Measurements from ENCODE around the gene NFU1.
"Not testable (repeated sequence)": the region's sequence is repeated elsewhere in the genome, so short reads cannot be mapped to it uniquely, and the experiment has no call there.

Gene NFU1

GRCh38 chr2:69428981-69429380 is 8.3 kb downstream of the NFU1 start:
- Histone ChIP-seq H3K4me3 (ENCODE audit: low read depth in 1 of 2, low read length in 2 of 2) (no peak overlapping the region), H3K79me2 (ENCODE audit: insufficient read depth, low read length) (peaks cover 8% of the 10 kb centered on the region), H3K4me2 (ENCODE audit: insufficient read depth, low read length) (no peak overlapping the region), H3K36me3 (ENCODE audit: insufficient read depth, low read length) (peaks cover 37% of the 10 kb centered on the region), H3K9me3 (ENCODE audit: insufficient read depth, low read length, severe bottlenecking) (no peaks in the 10 kb centered on the region), H3K4me1 (ENCODE audit: insufficient read depth, low read length) (no peaks in the 10 kb centered on the region), H3K27me3 (ENCODE audit: insufficient read depth, low read length, poor library complexity) (no peaks in the 10 kb centered on the region), H4K20me1 (ENCODE audit: insufficient read depth, low read length) (no peaks in the 10 kb centered on the region), H3K27ac (ENCODE audit: low read length) (no peak overlapping the region), H2AFZ (ENCODE audit: low read depth, low read length) (no peak overlapping the region), H3K9ac (ENCODE audit: low read depth, low read length) (no peak overlapping the region)
- DNase-seq (no peak), ATAC-seq (ENCODE audit: insufficient read depth, low read depth) (no peak)
- TF ChIP-seq CTCF (IDR thresholded peaks at IDR 0.05; ENCODE audit: borderline replicate concordance, extremely low read depth, low read length, poor library complexity, severe bottlenecking): no peak

- Histone ChIP-seq H3K27ac (ENCODE audit: low read length) (no peak overlapping the region), H3K4me3 (ENCODE audit: low read depth in 1 of 2, low read length in 2 of 2) (no peak overlapping the region), H3K27me3 (ENCODE audit: insufficient read depth, low read length, poor library complexity) (no peaks in the 10 kb centered on the region), H4K20me1 (ENCODE audit: insufficient read depth, low read length) (no peaks in the 10 kb centered on the region), H3K4me1 (ENCODE audit: insufficient read depth, low read length) (no peaks in the 10 kb centered on the region), H3K36me3 (ENCODE audit: insufficient read depth, low read length) (peaks cover 53% of the 10 kb centered on the region), H2AFZ (ENCODE audit: low read depth, low read length) (no peak overlapping the region), H3K9ac (ENCODE audit: low read depth, low read length) (no peak overlapping the region), H3K79me2 (ENCODE audit: insufficient read depth, low read length) (0 out of 2 replicates have a peak, but pooled peaks cover 3% of the 10 kb centered on the region), H3K9me3 (ENCODE audit: insufficient read depth, low read length, severe bottlenecking) (no peaks in the 10 kb centered on the region), H3K4me2 (ENCODE audit: insufficient read depth, low read length) (no peak overlapping the region)
- TF ChIP-seq EZH2 (IDR thresholded peaks at IDR 0.05; ENCODE audit: borderline replicate concordance, low read depth, low read length, severe bottlenecking): no peak
- TF ChIP-seq CTCF (IDR thresholded peaks at IDR 0.05; ENCODE audit: borderline replicate concordance, extremely low read depth, low read length, poor library complexity, severe bottlenecking): no peak
- DNase-seq (no peak), ATAC-seq (ENCODE audit: insufficient read depth, low read depth) (no peak)
Observed at GRCh38 chr2:69424419-69424818, 12.8 kb downstream of the NFU1 start.

- no peak overlapping the region for H2AFZ ChIP-seq (ENCODE audit: low read depth, low read length)
- ATAC-seq (ENCODE audit: insufficient read depth, low read depth): no peak
- 0 out of 2 replicates have a peak, but pooled peaks cover 3% of the 10 kb centered on the region for H3K79me2 ChIP-seq (ENCODE audit: insufficient read depth, low read length)
- no peak overlapping the region for H3K4me3 ChIP-seq (ENCODE audit: low read depth in 1 of 2, low read length in 2 of 2)
- H3K27ac ChIP-seq (ENCODE audit: low read length): no peak overlapping the region
- H3K4me2 ChIP-seq (ENCODE audit: insufficient read depth, low read length): no peak overlapping the region
- peaks cover 53% of the 10 kb centered on the region for H3K36me3 ChIP-seq (ENCODE audit: insufficient read depth, low read length)
- H3K9ac ChIP-seq (ENCODE audit: low read depth, low read length): no peak overlapping the region
- no peaks in the 10 kb centered on the region for H3K4me1 ChIP-seq (ENCODE audit: insufficient read depth, low read length)
- no peaks in the 10 kb centered on the region for H4K20me1 ChIP-seq (ENCODE audit: insufficient read depth, low read length)
- no peaks in the 10 kb centered on the region for H3K27me3 ChIP-seq (ENCODE audit: insufficient read depth, low read length, poor library complexity)
- no peaks in the 10 kb centered on the region for H3K9me3 ChIP-seq (ENCODE audit: insufficient read depth, low read length, severe bottlenecking)
- no peak for DNase-seq
- no peak for TF ChIP-seq EZH2 (IDR thresholded peaks at IDR 0.05; ENCODE audit: borderline replicate concordance, low read depth, low read length, severe bottlenecking)
- no peak for TF ChIP-seq CTCF (IDR thresholded peaks at IDR 0.05; ENCODE audit: borderline replicate concordance, extremely low read depth, low read length, poor library complexity, severe bottlenecking)
Observed at GRCh38 chr2:69422198-69422597, 15.0 kb downstream of the NFU1 start.

- H3K27ac ChIP-seq (ENCODE audit: low read length); H3K79me2 ChIP-seq (ENCODE audit: insufficient read depth, low read length); H2AFZ ChIP-seq (ENCODE audit: low read depth, low read length); H3K9me3 ChIP-seq (ENCODE audit: insufficient read depth, low read length, severe bottlenecking); H4K20me1 ChIP-seq (ENCODE audit: insufficient read depth, low read length); DNase-seq; H3K27me3 ChIP-seq (ENCODE audit: insufficient read depth, low read length, poor library complexity); H3K9ac ChIP-seq (ENCODE audit: low read depth, low read length); H3K4me3 ChIP-seq (ENCODE audit: low read depth in 1 of 2, low read length in 2 of 2); H3K4me1 ChIP-seq (ENCODE audit: insufficient read depth, low read length); ATAC-seq (ENCODE audit: insufficient read depth, low read depth); H3K4me2 ChIP-seq (ENCODE audit: insufficient read depth, low read length): not testable (repeated sequence)
- H3K36me3 ChIP-seq (ENCODE audit: insufficient read depth, low read length): peaks cover 54% of the 10 kb centered on the region
Observed at GRCh38 chr2:69419111-69419510, 18.1 kb downstream of the NFU1 start.
